K562 (cell line): ENCODE results near the gene SOBP. TPM values are rescaled to one million over a fixed set of nuclear protein-coding genes. Genes with fewer than 3 reads are reported as not detected.

Experiments
- ATAC-seq: fragments of 200-7000 bp; cut with Tn5 transposase; 3 replicates; pipeline ENCODE4 v1.9.1; 2020; ENCODE audit warnings: moderate library complexity
- BruUV-seq: library from RNA; stranded (reverse); fragments of 400-500 nt; replicated peaks from 2 replicates; lab custom pipeline; 2021; lab: Mats Ljungman, UMichigan
- CTCF ChIA-PET: fragments of 300-600 bp; formaldehyde crosslinking; extraction: SDS; loops from one replicate; lab custom pipeline; 2021; ENCODE audit warnings: low intra/inter-chr PET ratio; lab: Yijun Ruan, JAX
- POLR2A ChIA-PET: fragments of 300-600, 350-650 bp; sonication (Branson Sonifier 250); formaldehyde crosslinking; extraction: SDS; loops from one replicate; lab custom pipeline; 2021; ENCODE audit warnings: antibody characterized with exemption, inconsistent platforms; lab: Yijun Ruan, JAX
- DNase-seq, 4 experiments: peaks; one replicate each; pipeline versions ENCODE4 v3.0.0 to v3.0.0-alpha.2; 2011 to 2018; ENCODE audit warnings: low spot score in 3 of 4, mixed read lengths in 3 of 4; ENCODE audit errors: extremely low read depth in 1 of 4
- FAIRE-seq: peaks from 2 replicates; lab custom pipeline; 2011; peaks lifted over from hg19 to GRCh38; lab: Jason Lieb, UNC
- H2AFZ ChIP-seq: 2 replicates; pipeline ENCODE4 v1.6.0; 2011; ENCODE audit warnings: low read depth, low read length, control low read depth, inconsistent platforms
- H3K27ac ChIP-seq: fragments of 200-600 bp; 3 replicates; pipeline ENCODE4 v1.8.0; 2011; ENCODE audit warnings: low read depth, mild to moderate bottlenecking, control low read depth, inconsistent platforms, low read length, moderate library complexity, mixed read lengths; ENCODE audit errors: extremely low read depth
- H3K27me3 ChIP-seq, 2 experiments: fragments of 300-600 bp in 1 of 2; 2 replicates in 1 of 2; 3 replicates in 1 of 2; pipeline versions ENCODE4 v1.6.0 to v1.8.0; 2011; ENCODE audit warnings: inconsistent platforms in 2 of 2, low read length in 2 of 2, mild to moderate bottlenecking in 1 of 2, mixed read lengths in 1 of 2, moderate library complexity in 1 of 2; ENCODE audit not compliant: control insufficient read depth in 2 of 2, insufficient read depth in 2 of 2
- H3K36me3 ChIP-seq: fragments of 300-600 bp; 3 replicates; pipeline ENCODE4 v1.8.0; 2011; ENCODE audit warnings: mild to moderate bottlenecking, low read length, inconsistent platforms; ENCODE audit not compliant: control insufficient read depth, insufficient read depth
- H3K4me1 ChIP-seq, 2 experiments: fragments of 200-600 bp in 1 of 2; replicated peaks in 1 of 2; 2 replicates in 1 of 2; 3 replicates in 1 of 2; pipeline versions ENCODE4 v1.5.1 to v1.8.0; 2011; ENCODE audit warnings: inconsistent platforms in 2 of 2, low read length in 2 of 2, mild to moderate bottlenecking in 1 of 2, mixed read lengths in 1 of 2, moderate library complexity in 1 of 2; ENCODE audit not compliant: control insufficient read depth in 2 of 2, insufficient read depth in 2 of 2
- H3K4me2 ChIP-seq: 2 replicates; pipeline ENCODE4 v1.6.1; 2011; ENCODE audit warnings: low read length, control low read depth, inconsistent platforms, mixed read lengths; ENCODE audit not compliant: insufficient read depth
- H3K4me3 ChIP-seq: fragments of 200-600 bp; sonication (generic), shearing (Covaris generic); 2 replicates; pipeline ENCODE4 v1.5.1; 2016; ENCODE audit warnings: control low read depth, inconsistent platforms
- H3K79me2 ChIP-seq: fragments of 200-600 bp; 3 replicates; pipeline ENCODE4 v1.8.0; 2011; ENCODE audit warnings: low read length, inconsistent platforms; ENCODE audit not compliant: control insufficient read depth, insufficient read depth
- H3K9ac ChIP-seq, 2 experiments: 2 replicates each; pipeline versions ENCODE4 v1.6.0 to v1.6.1; 2011; ENCODE audit warnings: low read depth in 2 of 2, low read length in 2 of 2, control low read depth in 1 of 2, inconsistent platforms in 1 of 2, mild to moderate bottlenecking in 1 of 2, mixed read lengths in 1 of 2; ENCODE audit not compliant: insufficient read depth in 1 of 2
- H3K9me1 ChIP-seq: one replicate; pipeline ENCODE4 v1.6.0; 2011; ENCODE audit warnings: inconsistent platforms, mild to moderate bottlenecking, low read length, moderate library complexity; ENCODE audit not compliant: control insufficient read depth, insufficient read depth
- H3K9me3 ChIP-seq: replicated peaks from 2 replicates; pipeline ENCODE4 v1.5.1; 2011; ENCODE audit warnings: low read depth, low read length, inconsistent platforms; ENCODE audit not compliant: control insufficient read depth, insufficient read depth
- H4K20me1 ChIP-seq: replicated peaks from 2 replicates; pipeline ENCODE4 v1.6.1; 2011; ENCODE audit warnings: low read length, inconsistent platforms, mixed read lengths; ENCODE audit not compliant: control insufficient read depth, insufficient read depth
- CEBPB ChIP-seq: fragments of 450-650 bp; IDR thresholded peaks from 2 replicates; pipeline ENCODE4 v1.6.1; 2016; ENCODE audit warnings: missing genetic modification characterization, missing compliant biosample characterization
- HNRNPUL1 ChIP-seq: fragments of 200-400 bp; formaldehyde crosslinking; IDR thresholded peaks from 2 replicates; pipeline ENCODE4 v1.6.1; 2017; ENCODE audit warnings: low read length
- LARP7 ChIP-seq: fragments of 450-650 bp; IDR thresholded peaks from 2 replicates; pipeline ENCODE4 v1.6.1; 2016
- MCM2 ChIP-seq: fragments of 450-650 bp; IDR thresholded peaks from 2 replicates; pipeline ENCODE4 v1.6.1; 2017; ENCODE audit warnings: low read depth, mild to moderate bottlenecking
- NCOR1 ChIP-seq: fragments of 450-650 bp; IDR thresholded peaks from 2 replicates; pipeline ENCODE4 v1.6.1; 2016; ENCODE audit warnings: mild to moderate bottlenecking, moderate library complexity
- NRF1 ChIP-seq, 2 experiments: fragments of 450-650 bp; IDR thresholded peaks in 1 of 2; conservative IDR thresholded peaks in 1 of 2; 2 replicates each; pipeline ENCODE4 v1.6.1; 2014; ENCODE audit warnings: mild to moderate bottlenecking in 2 of 2
- SAFB ChIP-seq: fragments of 200-400 bp; formaldehyde crosslinking; IDR thresholded peaks from 2 replicates; pipeline ENCODE4 v1.6.1; 2017; ENCODE audit warnings: low read depth, low read length, borderline replicate concordance
- SNIP1 ChIP-seq: fragments of 450-650 bp; IDR thresholded peaks from 2 replicates; pipeline ENCODE4 v1.7.1; 2017; ENCODE audit warnings: low read depth, mild to moderate bottlenecking
- YBX1 ChIP-seq: fragments of 450-650 bp; IDR thresholded peaks from 2 replicates; pipeline ENCODE4 v1.7.1; 2016; ENCODE audit warnings: mild to moderate bottlenecking
- ZFPM2 ChIP-seq: fragments of 250-450 bp; sonication (Bioruptor Pico); IDR thresholded peaks from 2 replicates; pipeline ENCODE4 v1.5.1; 2022; ENCODE audit warnings: mild to moderate bottlenecking
- ZNF146 ChIP-seq: IDR thresholded peaks from one replicate; pipeline ENCODE4 v1.6.1; 2018; ENCODE audit warnings: missing compliant biosample characterization; ENCODE audit not compliant: unreplicated experiment
- ZNF707 ChIP-seq: fragments of 250-450 bp; sonication (Bioruptor Pico); conservative IDR thresholded peaks from 2 replicates; pipeline ENCODE4 v1.8.0; 2022; ENCODE audit warnings: inconsistent platforms, mild to moderate bottlenecking, moderate library complexity
- WGBS: fragments of 100-300 bp; shearing (Covaris generic); methylation state at CpG from one replicate; pipeline ENCODE4 v1.1.6; 2016; ENCODE audit warnings: low coverage, mixed read lengths; ENCODE audit not compliant: insufficient coverage; ENCODE audit errors: missing lambda C conversion rate; 5-methylcytosine and 5-hydroxymethylcytosine counted together
- in situ Hi-C: fragments of 300-500 bp; cut with MboI; formaldehyde crosslinking; loops from 4 replicates; pipeline ENCODE4 v1.15.0; 2018; ENCODE audit warnings: inconsistent platforms, mixed read lengths
- intact Hi-C: fragments of 100-400 bp; cut with micrococcal nuclease; formaldehyde crosslinking; loops from 2 replicates; pipeline ENCODE4 v1.14.2; 2022
- polyA plus RNA-seq, 8 experiments: library from polyadenylated mRNA; depleted of rRNA in 4 of 8; stranded (reverse) in 5 of 8; unstranded in 3 of 8; fragments of >200 nt; fragmentation: Nextera tagmentation in 2 of 8; fragmentation: Illumina TruSeq in 1 of 8; extraction: Ambion mirVana in 2 of 8; extraction: Trizol in 1 of 8; gene quantifications; 2 replicates each; pipeline versions ENCODE4 v1.2.1 to v1.2.3, GENCODE V29; 2011 to 2014; ENCODE audit warnings: inconsistent platforms in 1 of 8, missing spikeins in 1 of 8
- total RNA-seq, 7 experiments: library from RNA; depleted of rRNA in 6 of 7; stranded (reverse); fragments of >200 nt in 6 of 7; fragmentation: Illumina TruSeq in 2 of 7; extraction: Trizol in 2 of 7; gene quantifications; 2 replicates each; pipeline versions ENCODE4 v1.2.1 to v1.2.3, GENCODE V29; 2011 to 2021; ENCODE audit warnings: low replicate concordance in 1 of 7
- TF ChIP-seq, protein P1 (sequence below): fragments of 450-650 bp; formaldehyde crosslinking; IDR thresholded peaks from 2 replicates; pipeline ENCODE4 v1.4.0; 2020; ENCODE audit warnings: mild to moderate bottlenecking, moderate library complexity
- TF ChIP-seq, protein P2 (sequence below): fragments of 250-450 bp; sonication (Bioruptor Pico); IDR thresholded peaks from 2 replicates; pipeline ENCODE4 v1.8.0; 2022; ENCODE audit warnings: moderate library complexity, mild to moderate bottlenecking, inconsistent platforms
- TF ChIP-seq, protein P3 (sequence below): fragments of 450-650 bp; formaldehyde crosslinking; IDR thresholded peaks from 2 replicates; pipeline ENCODE4 v1.4.0; 2020; ENCODE audit warnings: mild to moderate bottlenecking, moderate library complexity

The SOBP gene
- total and polyA plus RNA-seq, 9 of the 15 experiments (the other 6 are each of a cell fraction or from before 2014, with no cell fraction given) = 0.16 TPM; not detected in 8

DNA sequence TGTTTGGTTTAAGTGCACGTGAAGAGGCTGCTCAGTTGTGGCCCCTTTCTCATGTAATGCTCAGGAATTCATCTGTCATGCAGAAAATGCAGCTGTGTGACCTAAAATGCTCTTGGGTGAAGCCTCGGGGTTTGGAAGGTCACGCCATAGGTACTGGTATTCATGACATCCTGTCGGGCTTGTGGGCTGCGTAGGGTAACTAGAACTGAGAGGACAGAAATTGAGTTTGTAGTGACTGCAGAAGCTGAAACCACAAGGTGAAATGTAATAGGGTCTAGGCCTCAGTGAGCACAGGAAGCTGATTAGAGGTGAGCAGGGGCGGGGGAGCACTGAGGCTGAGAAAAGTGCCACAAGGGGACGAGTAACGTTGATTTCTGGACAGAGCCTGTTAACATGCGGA lies 128.8 kb downstream of the SOBP start:
- DNase-seq (no peak), FAIRE-seq (no peak), ATAC-seq (no peak)
- 3% methylated on average over 9 of the region's 9 CpGs for WGBS
- H3K27ac ChIP-seq = no peak overlapping the region
- no peak overlapping the region for H2AFZ ChIP-seq
- no peaks in the 10 kb centered on the region for H3K9me3 ChIP-seq
- H3K27me3 ChIP-seq = peaks cover 17 to 20% of the 10 kb centered on the region in 2 experiments
- H3K4me3 ChIP-seq = no peak overlapping the region
- H3K79me2 ChIP-seq = no peaks in the 10 kb centered on the region
- TF ChIP-seq YBX1 (no peak), ZNF146 (CRISPR knock-in tag) (no peak), SNIP1 (no peak), LARP7 (no peak), NRF1 (conservative IDR thresholded peaks at IDR 0.05 in 1 of 2, IDR thresholded peaks at IDR 0.05 in 1 of 2) (no peak), MCM2 (no peak), SAFB (no peak), NCOR1 (no peak), HNRNPUL1 (no peak), CEBPB (tag) (no peak), ZNF707 (CRISPR knock-in tag) (no peak), ZFPM2 (no peak)
- TF ChIP-seq, protein P1, sequence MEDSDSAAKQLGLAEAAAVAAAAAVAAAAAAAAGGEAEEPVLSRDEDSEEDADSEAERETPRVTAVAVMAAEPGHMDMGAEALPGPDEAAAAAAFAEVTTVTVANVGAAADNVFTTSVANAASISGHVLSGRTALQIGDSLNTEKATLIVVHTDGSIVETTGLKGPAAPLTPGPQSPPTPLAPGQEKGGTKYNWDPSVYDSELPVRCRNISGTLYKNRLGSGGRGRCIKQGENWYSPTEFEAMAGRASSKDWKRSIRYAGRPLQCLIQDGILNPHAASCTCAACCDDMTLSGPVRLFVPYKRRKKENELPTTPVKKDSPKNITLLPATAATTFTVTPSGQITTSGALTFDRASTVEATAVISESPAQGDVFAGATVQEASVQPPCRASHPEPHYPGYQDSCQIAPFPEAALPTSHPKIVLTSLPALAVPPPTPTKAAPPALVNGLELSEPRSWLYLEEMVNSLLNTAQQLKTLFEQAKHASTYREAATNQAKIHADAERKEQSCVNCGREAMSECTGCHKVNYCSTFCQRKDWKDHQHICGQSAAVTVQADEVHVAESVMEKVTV = no peak
- TF ChIP-seq, protein P2, sequence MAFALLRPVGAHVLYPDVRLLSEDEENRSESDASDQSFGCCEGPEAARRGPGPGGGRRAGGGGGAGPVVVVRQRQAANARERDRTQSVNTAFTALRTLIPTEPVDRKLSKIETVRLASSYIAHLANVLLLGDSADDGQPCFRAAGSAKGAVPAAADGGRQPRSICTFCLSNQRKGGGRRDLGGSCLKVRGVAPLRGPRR = no peak
- TF ChIP-seq, protein P3, sequence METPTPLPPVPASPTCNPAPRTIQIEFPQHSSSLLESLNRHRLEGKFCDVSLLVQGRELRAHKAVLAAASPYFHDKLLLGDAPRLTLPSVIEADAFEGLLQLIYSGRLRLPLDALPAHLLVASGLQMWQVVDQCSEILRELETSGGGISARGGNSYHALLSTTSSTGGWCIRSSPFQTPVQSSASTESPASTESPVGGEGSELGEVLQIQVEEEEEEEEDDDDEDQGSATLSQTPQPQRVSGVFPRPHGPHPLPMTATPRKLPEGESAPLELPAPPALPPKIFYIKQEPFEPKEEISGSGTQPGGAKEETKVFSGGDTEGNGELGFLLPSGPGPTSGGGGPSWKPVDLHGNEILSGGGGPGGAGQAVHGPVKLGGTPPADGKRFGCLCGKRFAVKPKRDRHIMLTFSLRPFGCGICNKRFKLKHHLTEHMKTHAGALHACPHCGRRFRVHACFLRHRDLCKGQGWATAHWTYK (CRISPR knock-in tag) = no peak
- H3K4me2 ChIP-seq = no peak overlapping the region
- no peaks in the 10 kb centered on the region for H3K4me1 ChIP-seq
- 0 out of 2 replicates have a peak, but pooled peaks cover 6% of the 10 kb centered on the region for H4K20me1 ChIP-seq
- in situ Hi-C loops (no loop called here), intact Hi-C loops (no loop called here)
- no peaks in the 10 kb centered on the region for H3K36me3 ChIP-seq
- no TSS peak for BruUV-seq
- CTCF ChIA-PET = no interaction called here
- H3K9me1 ChIP-seq = no peaks in the 10 kb centered on the region
- H3K9ac ChIP-seq = no peak overlapping the region
- POLR2A ChIA-PET = no interaction called here
